GM12892 (cell line): ENCODE data around the gene CNTNAP2.

Source experiments
- POLR2A ChIP-seq: IDR thresholded peaks from 2 replicates; pipeline ENCODE4 v1.6.1; 2011; ENCODE audit warnings: low read depth, low read length, control low read depth
- POLR2AphosphoS5 ChIP-seq: IDR thresholded peaks from 2 replicates; pipeline ENCODE4 v1.6.1; 2011; ENCODE audit warnings: low read depth, low read length, control low read depth
- TAF1 ChIP-seq: IDR thresholded peaks from 2 replicates; pipeline ENCODE4 v1.6.1; 2011; ENCODE audit warnings: low read depth, mild to moderate bottlenecking, control low read depth, low read length, borderline replicate concordance

GRCh38 chr7:146639291-146639690, 522.7 kb downstream of the CNTNAP2 start:
- TF ChIP-seq POLR2A: no peak
- no peak for TF ChIP-seq POLR2AphosphoS5
- no peak for TF ChIP-seq TAF1
